HT-29 (cell line): ENCODE measurements around the gene GLTP. TPM values are rescaled to one million over a fixed set of nuclear protein-coding genes. Genes with fewer than 3 reads are reported as not detected.
A peak's percentile ranks its signal among the peaks of the same experiment; 100 is the strongest.
"Not testable (repeated sequence)": the region's sequence is repeated elsewhere in the genome, so short reads cannot be mapped to it uniquely, and the experiment has no call there.

Source experiments
- DNase-seq: peaks from one replicate; pipeline ENCODE4 v3.0.0-alpha.2; 2015; ENCODE audit warnings: low spot score
- total RNA-seq: library from RNA; depleted of rRNA; stranded (reverse); fragments of >200 nt; shearing (Covaris generic); gene quantifications from 2 replicates; pipeline ENCODE4 v1.2.3, GENCODE V29; 2014; rRNA removed

The GLTP gene, protein sequence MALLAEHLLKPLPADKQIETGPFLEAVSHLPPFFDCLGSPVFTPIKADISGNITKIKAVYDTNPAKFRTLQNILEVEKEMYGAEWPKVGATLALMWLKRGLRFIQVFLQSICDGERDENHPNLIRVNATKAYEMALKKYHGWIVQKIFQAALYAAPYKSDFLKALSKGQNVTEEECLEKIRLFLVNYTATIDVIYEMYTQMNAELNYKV
- total RNA-seq = 23.7 and 25.7 TPM in 2 replicates

DNA sequence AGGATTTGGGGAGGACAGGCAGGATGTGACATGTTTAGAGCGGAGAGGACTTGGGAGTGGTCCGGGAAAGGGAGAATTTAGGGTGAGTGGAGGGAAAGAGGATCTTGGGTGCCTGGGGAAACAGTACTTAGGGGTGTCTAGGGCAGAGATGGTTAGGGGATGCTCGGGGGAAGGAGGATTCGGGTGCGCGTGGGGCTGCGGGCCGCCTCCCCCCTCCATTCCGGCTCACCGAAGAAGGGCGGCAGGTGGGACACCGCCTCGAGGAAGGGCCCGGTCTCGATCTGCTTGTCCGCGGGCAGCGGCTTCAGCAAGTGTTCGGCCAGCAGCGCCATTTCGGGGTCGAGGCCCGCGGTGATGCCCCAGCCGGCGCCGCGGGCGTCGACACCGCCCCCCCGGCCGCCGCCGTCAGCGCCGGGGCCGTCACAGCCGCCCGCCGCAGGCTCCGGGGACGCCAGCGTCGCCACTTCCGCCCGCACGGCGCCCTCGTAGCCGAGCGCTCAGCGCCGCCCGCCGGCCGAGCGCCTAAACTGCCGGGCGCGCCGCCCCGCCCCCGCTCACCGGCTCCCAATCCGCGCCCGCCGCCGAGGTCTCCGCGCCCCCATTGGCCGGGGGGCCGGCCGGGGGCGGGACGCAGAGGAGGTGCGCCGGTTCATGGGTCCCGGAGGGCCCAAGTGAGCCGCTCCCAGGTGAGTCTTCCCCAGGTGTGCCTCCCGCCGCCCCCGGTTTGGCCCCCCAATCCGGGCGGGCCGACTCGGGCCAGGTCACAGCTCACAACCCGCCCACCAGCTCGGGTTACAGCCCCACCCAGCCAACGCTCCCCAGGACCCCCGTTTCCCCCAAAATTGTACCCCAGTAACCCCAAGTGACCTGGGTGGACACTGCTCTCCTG, at the start of gene GLTP:
Gene GLTP (minus strand): TSS at position 499 of the 889 bp plus-strand sequence. CDS start 167 bp downstream, at position 332.
- peak; percentile 89 for DNase-seq

DNA sequence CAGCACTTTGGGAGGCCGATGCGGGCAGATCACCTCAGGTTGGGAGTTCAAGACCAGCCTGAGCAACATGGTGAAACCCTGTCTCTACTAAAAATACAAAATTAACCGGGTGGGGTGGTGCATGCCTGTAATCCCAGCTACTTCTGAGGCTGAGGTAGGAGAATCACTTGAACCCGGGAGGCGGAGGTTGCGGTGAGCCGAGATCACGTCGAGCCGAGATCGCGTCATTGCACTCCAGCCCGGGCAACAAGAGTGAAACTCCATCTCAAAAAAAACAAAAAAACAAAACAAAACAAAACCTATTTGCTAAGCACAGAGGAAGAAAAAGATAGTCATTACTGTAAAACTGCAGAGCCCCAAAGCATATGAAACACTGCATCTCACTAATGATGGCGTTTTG, 49.0 kb upstream of the GLTP start:
- DNase-seq = not testable (repeated sequence)

DNA sequence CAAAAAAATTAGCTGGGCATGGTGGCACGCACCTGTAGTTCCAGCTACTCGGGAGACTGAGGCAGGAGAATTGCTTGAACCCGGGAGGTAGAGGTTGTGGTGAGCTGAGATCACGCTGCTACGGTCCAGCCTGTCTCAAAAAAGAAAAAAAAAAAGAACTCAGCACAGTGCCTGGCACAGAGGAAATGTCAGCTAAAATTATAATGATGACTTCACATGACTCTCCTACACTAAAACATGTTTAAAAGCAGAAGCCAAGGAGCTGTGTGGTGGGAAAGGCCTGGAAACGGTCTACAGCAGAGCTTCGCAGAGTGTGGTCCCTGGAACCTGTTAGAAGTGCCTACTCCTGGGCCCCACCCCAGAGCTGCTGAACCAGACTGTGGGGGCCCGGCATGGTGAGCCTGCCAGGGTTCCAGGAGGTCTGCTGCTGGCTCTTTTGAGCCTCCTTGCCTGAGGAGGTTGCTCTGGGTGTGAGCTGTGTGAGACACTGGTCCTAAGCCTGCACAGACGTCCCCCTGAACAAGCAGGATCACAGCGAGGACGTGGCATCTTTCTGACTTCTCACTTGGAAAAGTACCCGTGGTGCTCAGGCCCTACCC, 47.8 kb upstream of the GLTP start:
- DNase-seq = no peak

DNA sequence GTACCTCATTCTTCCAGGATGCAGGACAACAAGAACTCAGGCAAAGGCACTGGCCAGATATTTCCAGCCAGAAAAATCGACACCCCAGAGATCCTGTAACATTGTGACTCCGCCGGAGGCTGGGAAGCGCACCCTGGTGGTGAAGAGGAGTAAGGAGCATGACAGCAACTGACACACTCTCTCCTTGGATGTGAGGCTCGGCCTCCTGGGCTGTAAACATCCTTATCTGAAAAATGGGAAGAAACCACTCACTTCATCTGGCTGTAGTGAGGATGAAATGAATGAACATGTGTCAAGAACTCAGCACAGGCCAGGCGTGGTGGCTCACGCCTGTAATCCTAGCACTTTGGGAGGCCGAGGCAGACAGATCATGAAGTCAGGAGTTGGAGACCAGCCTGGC, 47.3 kb upstream of the GLTP start:
- peak; percentile 55 for DNase-seq

DNA sequence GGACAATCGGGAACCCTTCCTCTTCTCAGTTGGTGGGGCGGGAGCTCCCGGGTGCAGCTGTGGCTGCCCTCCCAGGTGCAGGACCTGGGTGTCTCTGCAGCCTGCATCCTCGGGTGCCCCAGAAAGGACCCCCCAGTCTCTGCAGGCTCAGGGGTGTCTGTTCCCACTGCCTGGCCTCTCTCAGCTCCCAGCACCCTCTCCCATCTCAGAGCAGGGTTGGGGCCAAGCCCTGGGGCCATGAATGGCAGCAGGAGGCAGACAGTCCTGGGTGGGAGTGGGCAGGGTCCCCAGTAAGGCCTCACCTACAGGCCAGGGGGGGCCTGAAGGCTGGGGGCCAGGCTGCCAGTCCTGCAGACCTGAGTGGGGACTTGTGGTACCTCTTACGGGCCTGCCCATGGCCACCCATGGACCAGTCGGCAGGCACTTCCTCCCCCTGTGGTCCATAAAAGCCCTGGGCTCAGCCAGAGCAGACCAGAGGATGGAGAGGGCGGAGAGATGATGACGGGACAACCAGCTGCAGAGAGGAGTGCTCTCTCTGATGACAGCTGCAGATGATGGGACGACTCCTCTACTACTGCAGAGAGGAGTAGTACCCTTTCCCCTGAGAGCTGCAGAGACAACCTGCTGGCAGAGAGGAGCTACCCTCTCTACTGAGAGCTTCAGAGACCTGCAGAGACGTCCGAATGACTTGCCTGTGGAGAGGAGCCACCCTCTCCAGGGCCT, 46.3 kb upstream of the GLTP start:
- no peak for DNase-seq

DNA sequence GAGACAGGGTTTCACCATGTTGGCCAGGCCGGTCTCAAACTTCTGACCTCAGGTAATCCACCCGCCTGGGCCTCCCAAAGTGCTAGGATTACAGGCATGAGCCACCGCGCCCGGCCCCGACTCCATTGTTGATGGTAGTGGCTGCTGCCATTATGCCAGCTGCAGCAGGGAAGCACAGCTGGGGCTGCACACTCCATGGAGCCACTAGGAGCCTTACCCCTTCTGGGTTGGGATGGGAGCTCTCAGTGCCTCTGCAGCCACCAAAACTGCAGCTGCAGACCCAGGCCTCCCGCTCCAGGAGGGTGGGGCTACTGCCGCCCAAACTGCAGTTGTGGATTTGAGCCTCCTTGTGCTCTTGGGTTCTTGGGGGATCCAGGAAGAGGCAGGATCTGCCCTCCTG, 45.7 kb upstream of the GLTP start:
- no peak for DNase-seq

- no peak for DNase-seq
Observed at GRCh38 chr12:109925185-109925840, 45.0 kb upstream of the GLTP start.

GRCh38 chr12:109923481-109924245, 43.3 kb upstream of the GLTP start:
- DNase-seq = no peak

- no peak for DNase-seq
Observed at GRCh38 chr12:109923038-109923437, 42.7 kb upstream of the GLTP start.

DNA sequence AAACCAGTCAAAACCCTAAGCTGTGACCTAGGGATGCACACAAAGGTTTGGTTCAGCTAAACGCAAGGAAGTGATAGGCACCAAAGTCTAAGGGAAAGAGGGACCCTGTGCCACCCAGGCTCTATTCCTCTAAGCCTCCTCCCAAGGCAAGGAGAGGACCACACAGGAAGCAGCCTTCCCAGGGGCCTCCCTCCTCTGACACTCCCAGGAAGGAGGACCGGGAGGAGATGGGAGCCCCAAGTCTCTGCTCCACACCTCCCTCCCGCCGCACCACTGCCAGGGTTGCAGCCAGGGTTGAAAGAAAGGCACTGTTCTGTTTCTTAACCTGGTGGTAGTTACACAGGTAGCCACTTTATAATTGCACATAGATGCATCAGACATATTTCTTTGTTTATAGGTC, 41.6 kb upstream of the GLTP start:
- no peak for DNase-seq

DNA sequence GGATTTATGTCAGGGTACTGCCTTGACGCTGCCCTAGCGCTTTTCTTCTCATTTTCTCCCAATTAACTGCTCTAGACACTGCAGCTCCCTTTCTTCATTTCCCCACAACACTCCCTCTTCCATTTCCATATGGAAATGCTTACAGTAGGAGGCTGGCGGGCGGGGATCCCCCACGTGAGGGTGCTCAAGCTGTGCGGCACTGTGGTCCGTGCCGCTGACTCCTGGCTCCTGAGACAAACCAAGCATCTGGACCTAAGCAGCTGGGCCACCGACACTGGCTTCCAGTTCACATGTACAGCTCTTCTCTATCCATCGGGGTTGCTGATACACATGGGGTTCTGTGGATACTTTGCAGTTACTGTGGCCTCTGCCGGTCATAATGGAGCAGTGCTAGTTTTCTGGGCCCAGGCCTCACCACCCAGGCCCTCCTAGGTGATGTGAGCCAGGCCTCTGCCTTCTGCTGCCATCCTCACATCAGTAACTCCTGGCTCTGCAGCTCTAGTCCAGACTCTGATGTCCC, 40.0 kb upstream of the GLTP start:
- DNase-seq = no peak

DNA sequence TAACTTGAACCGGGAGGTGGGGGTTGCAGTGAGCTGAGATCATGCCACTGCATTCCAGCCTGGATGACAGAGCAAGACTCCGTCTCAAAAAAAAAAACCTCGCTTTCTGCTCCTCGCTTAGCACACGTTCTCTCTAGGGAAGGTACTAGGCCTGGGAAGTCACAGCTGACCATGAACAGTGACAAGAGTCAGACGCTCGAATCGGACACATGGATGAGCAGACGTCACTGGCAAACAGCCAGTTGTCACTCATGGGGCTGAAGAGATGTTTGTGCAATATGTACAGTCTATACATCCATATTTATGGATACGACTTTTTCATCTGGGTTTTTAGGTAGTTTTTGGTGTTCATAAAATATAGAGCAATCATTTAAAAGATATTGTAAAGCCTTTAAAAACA, 39.1 kb upstream of the GLTP start:
- DNase-seq = no peak

DNA sequence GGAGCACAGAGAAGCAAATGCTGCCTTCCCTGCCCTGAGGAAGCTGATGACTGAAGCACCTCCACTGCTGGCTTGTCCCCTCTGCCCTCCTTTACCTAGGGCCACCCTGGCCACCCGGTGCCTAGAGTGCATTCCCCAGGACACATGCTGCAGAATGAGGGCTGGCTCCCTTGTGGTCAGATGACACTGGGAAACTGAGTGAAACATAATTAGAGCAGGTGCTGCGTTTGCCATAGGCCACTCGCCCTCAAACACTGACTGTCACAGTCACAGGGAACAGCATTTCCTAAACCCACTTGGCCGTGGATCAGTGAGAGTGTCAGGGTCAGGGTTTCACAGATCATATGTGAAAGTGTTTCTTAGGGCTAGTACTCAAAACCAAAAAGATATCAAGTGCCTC, 35.7 kb upstream of the GLTP start:
- DNase-seq = no peak

DNA sequence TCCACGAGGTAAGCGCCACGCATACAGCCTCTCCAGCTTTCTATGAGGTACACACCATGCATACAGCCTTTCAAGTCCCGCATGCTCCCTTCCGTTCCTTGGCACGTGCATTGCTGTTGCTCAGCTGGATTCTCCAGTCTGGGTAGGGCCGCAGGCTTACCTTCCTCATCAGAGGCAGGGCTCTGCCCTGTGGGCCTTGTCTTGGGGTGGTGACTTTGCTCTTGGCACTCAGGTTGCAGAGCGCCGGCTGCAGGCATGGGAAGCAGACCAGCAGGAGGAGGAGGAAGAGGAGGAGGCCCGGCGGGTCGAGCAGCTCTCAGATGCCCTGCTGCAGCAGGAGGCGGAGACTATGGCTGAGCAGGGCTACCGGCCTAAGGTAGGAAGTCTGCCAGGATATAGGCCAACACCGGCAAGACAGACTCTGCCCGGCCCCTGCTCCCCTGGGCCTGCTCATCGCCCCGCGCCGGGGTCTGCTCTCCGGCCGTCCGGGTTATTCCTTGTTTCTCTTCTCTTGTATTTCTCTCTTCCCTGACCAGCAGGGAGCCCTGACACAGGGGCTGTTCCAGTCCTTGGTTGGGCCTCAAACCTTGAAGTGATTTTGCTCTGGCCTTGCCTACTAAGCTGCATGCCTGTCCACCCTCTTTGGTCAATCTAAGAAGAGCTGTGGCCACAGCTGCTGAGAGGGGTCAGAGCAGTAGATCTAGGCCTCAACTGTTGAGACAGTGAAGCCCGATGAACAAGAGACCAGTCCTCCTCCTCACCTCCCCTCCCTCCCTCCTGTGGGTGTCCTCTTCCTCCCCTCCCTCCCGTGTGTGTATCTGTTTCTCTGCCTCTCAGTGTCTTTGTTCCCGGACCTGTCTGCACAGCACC, 35.1 kb upstream of the GLTP start:
- no peak for DNase-seq

DNA sequence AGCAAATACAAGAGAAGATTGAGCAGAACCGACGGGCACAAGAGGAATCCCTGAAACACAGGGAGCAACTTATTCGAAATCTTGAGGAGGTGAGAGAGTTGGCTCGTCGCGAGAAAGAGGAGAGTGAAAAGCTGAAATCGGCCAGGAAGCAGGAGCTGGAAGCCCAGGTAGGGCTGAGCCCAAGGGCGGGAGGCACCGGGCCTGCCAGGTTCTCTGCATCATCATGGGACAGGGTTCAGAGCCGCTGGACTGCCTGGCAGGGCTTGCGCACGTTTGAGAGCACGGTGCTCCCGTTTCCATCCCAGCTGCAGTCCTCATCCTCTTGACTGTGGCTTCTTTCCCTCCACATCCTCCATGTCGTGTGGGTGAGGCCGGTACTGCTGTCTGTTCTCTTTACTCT, 34.1 kb upstream of the GLTP start:
- DNase-seq = no peak

DNA sequence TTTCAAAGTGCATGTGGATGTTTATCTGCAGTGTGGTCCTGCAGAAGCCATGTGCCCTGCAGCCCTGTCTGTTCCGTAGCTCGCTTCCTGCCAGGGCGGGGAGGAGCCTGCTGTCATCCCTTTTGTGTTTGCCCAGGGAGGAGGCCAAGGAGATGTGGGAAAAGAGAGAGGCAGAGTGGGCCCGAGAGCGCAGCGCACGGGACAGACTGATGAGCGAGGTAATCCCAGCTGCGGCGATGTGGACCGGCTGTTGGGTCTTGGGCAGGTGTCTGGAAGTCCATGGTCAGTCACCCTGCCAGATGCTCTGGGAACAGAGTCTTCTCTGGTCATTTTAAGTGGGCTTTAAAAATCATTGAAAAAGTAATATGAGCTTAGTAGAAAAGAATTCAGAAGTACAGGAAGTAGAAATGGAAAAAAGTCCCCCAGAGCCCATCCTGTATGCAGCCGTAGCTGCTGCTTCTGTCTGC, 32.5 kb upstream of the GLTP start:
- no peak for DNase-seq

DNA sequence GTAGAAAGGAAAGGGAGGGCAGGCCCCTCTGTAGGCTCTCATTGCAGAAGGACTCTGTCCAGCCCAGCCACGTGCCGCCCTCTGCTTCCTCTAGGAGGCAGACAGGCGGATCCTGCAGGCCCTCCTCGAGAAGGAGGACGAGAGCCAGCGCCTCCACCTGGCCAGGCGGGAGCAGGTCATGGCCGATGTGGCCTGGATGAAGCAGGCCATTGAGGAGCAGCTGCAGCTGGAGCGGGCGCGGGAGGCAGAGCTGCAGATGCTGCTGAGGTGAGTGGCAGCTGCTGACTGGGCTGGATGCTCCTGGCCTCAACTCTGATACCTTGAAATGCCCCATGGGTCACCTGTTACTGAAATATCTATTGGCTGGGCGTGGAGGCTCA, 30.6 kb upstream of the GLTP start:
- DNase-seq = peak; percentile 24

- no peak for DNase-seq
Observed at GRCh38 chr12:109910254-109910968, 30.1 kb upstream of the GLTP start.

- DNase-seq = no peak
Observed at GRCh38 chr12:109905301-109905700, 25.0 kb upstream of the GLTP start.
